Neuronal stem cell (in vitro differentiated cells): ENCODE data around the gene TEAD4.

Experiments
- DNase-seq: peaks from one replicate; pipeline ENCODE4 v3.0.0-alpha.2; 2013; ENCODE audit warnings: low spot score
- H2AFZ ChIP-seq: one replicate; pipeline ENCODE4 v1.6.1; 2013; ENCODE audit warnings: mild to moderate bottlenecking, low read length, inconsistent platforms
- H2AK5ac ChIP-seq: 2 replicates; pipeline ENCODE4 v1.6.1; 2013; ENCODE audit warnings: low read depth, mild to moderate bottlenecking, inconsistent platforms, low read length, moderate library complexity, mixed read lengths
- H2BK120ac ChIP-seq: 2 replicates; pipeline ENCODE4 v1.6.1; 2013; ENCODE audit warnings: low read depth, mild to moderate bottlenecking, inconsistent platforms, low read length, moderate library complexity, mixed read lengths
- H2BK12ac ChIP-seq: one replicate; pipeline ENCODE4 v1.6.1; 2013; ENCODE audit warnings: low read length, inconsistent platforms
- H2BK15ac ChIP-seq: 2 replicates; pipeline ENCODE4 v1.6.1; 2013; ENCODE audit warnings: mild to moderate bottlenecking, low read length, inconsistent platforms, mixed read lengths
- H2BK5ac ChIP-seq: one replicate; pipeline ENCODE4 v1.6.1; 2013; ENCODE audit warnings: inconsistent platforms, mild to moderate bottlenecking, low read length, moderate library complexity
- H3K14ac ChIP-seq: one replicate; pipeline ENCODE4 v1.6.1; 2013; ENCODE audit warnings: low read length, inconsistent platforms
- H3K18ac ChIP-seq: 2 replicates; pipeline ENCODE4 v1.6.1; 2013; ENCODE audit warnings: low read length, inconsistent platforms
- H3K23ac ChIP-seq: 2 replicates; pipeline ENCODE4 v1.6.1; 2013; ENCODE audit warnings: low read depth, mild to moderate bottlenecking, mixed read lengths, low read length, inconsistent platforms; ENCODE audit not compliant: poor library complexity
- H3K27ac ChIP-seq: replicated peaks from 3 replicates; pipeline ENCODE4 v1.5.1; 2013; ENCODE audit warnings: low read length, inconsistent platforms
- H3K27me3 ChIP-seq, 3 experiments: 2 replicates each; pipeline ENCODE4 v1.6.1; 2013; ENCODE audit warnings: low read length in 3 of 3, mild to moderate bottlenecking in 2 of 3, inconsistent platforms in 1 of 3, low read depth in 1 of 3, mixed read lengths in 1 of 3, moderate library complexity in 1 of 3; ENCODE audit not compliant: control insufficient read depth in 3 of 3, insufficient read depth in 3 of 3
- H3K36me3 ChIP-seq, 2 donors: replicated peaks in 1 of 2; 2 replicates each; pipeline ENCODE4 v1.6.1; 2013; ENCODE audit warnings: low read length in 2 of 2; ENCODE audit not compliant: control insufficient read depth in 2 of 2, insufficient read depth in 2 of 2
- H3K4ac ChIP-seq: 2 replicates; pipeline ENCODE4 v1.6.1; 2013; ENCODE audit warnings: inconsistent platforms, mild to moderate bottlenecking, low read length, moderate library complexity
- H3K4me1 ChIP-seq, 2 donors: 1 replicate in 1 of 2; 2 replicates in 1 of 2; pipeline ENCODE4 v1.6.1; 2013; ENCODE audit warnings: low read length in 2 of 2, low read depth in 1 of 2; ENCODE audit not compliant: control insufficient read depth in 2 of 2, insufficient read depth in 1 of 2
- H3K4me2 ChIP-seq: one replicate; pipeline ENCODE4 v1.6.1; 2013; ENCODE audit warnings: mild to moderate bottlenecking, low read length, inconsistent platforms; ENCODE audit not compliant: insufficient read depth, poor library complexity, severe bottlenecking
- H3K4me3 ChIP-seq, 2 donors: 2 replicates each; pipeline ENCODE4 v1.5.1; 2013; ENCODE audit warnings: low read length in 2 of 2, mild to moderate bottlenecking in 2 of 2, inconsistent platforms in 1 of 2, moderate library complexity in 1 of 2
- H3K79me1 ChIP-seq: one replicate; pipeline ENCODE4 v1.6.1; 2013; ENCODE audit warnings: low read depth, mild to moderate bottlenecking, inconsistent platforms, low read length, moderate library complexity
- H3K9ac ChIP-seq: one replicate; pipeline ENCODE4 v1.6.1; 2013; ENCODE audit warnings: mild to moderate bottlenecking, low read depth, low read length, inconsistent platforms; ENCODE audit not compliant: poor library complexity
- H3K9me3 ChIP-seq, 2 donors: replicated peaks in 1 of 2; 2 replicates each; pipeline versions ENCODE3 to v1.6.1; 2013; ENCODE audit warnings: low read length in 2 of 2, mild to moderate bottlenecking in 2 of 2, inconsistent platforms in 1 of 2, low read depth in 1 of 2, mixed read lengths in 1 of 2, moderate library complexity in 1 of 2; ENCODE audit not compliant: control insufficient read depth in 2 of 2, insufficient read depth in 1 of 2
- H4K8ac ChIP-seq: one replicate; pipeline ENCODE4 v1.6.1; 2013; ENCODE audit warnings: low read depth, mild to moderate bottlenecking, inconsistent platforms, low read length, moderate library complexity
- H4K91ac ChIP-seq: one replicate; pipeline ENCODE4 v1.6.1; 2013; ENCODE audit warnings: low read length, low read depth, mild to moderate bottlenecking, inconsistent platforms; ENCODE audit not compliant: poor library complexity
- WGBS, 2 donors: extraction: QIAGEN DNeasy Blood & Tissue Kit; methylation state at CpG; one replicate each; pipeline ENCODE4 v1.1.7; 2013; ENCODE audit warnings: missing lambda C conversion rate in 2 of 2, mixed read lengths in 1 of 2; ENCODE audit not compliant: insufficient read length in 2 of 2, insufficient replicate concordance in 1 of 2; ENCODE audit errors: extremely low coverage in 2 of 2; 5-methylcytosine and 5-hydroxymethylcytosine counted together

TEAD4 gene

GRCh38 chr12:3034067-3034750 is 75.0 kb downstream of the TEAD4 start:
- Histone ChIP-seq H3K36me3 (peaks cover 17 to 39% of the 10 kb centered on the region in 2 donors), H3K9ac (no peak overlapping the region), H2BK120ac (no peak overlapping the region), H3K4me1 (peaks cover 15 to 25% of the 10 kb centered on the region in 2 donors), H3K79me1 (no peaks in the 10 kb centered on the region), H2BK5ac (no peak overlapping the region), H3K4me2 (no peak overlapping the region), H2BK15ac (no peak overlapping the region), H3K27me3 (no peaks in the 10 kb centered on the region), H3K9me3 (no peaks in the 10 kb centered on the region), H3K23ac (no peak overlapping the region), H2BK12ac (no peak overlapping the region), H3K14ac (no peak overlapping the region), H2AK5ac (no peak overlapping the region), H4K91ac (no peak overlapping the region), H3K27ac (no peak overlapping the region), H3K4ac (no peak overlapping the region), H3K4me3 (no peak overlapping the region), H2AFZ (peak overlapping the region; percentile 46), H3K18ac (no peak overlapping the region), H4K8ac (no peak overlapping the region)
- WGBS, 2 donors, result no CpG with 5 or more reads among the region's 10 CpGs
- DNase-seq, result peak; percentile 54

GRCh38 chr12:3035171-3035570 is 76.0 kb downstream of the TEAD4 start:
- no peak overlapping the region for H4K91ac ChIP-seq
- H3K4ac ChIP-seq, result no peak overlapping the region
- WGBS, 2 donors, result no CpG with 5 or more reads among the region's 5 CpGs
- H3K27ac ChIP-seq, result no peak overlapping the region
- no peak overlapping the region for H3K9ac ChIP-seq
- no peak overlapping the region for H4K8ac ChIP-seq
- H3K4me1 ChIP-seq, result peaks cover 15 to 25% of the 10 kb centered on the region in 2 donors
- no peak overlapping the region for H3K4me3 ChIP-seq
- no peak overlapping the region for H2AK5ac ChIP-seq
- H2BK12ac ChIP-seq, result no peak overlapping the region
- no peak overlapping the region for H2BK120ac ChIP-seq
- DNase-seq, result no peak
- peak overlapping the region; percentile 18 for H3K23ac ChIP-seq
- no peak overlapping the region for H3K4me2 ChIP-seq
- no peak overlapping the region for H2BK5ac ChIP-seq
- no peak overlapping the region for H2AFZ ChIP-seq
- H2BK15ac ChIP-seq, result no peak overlapping the region
- no peak overlapping the region for H3K18ac ChIP-seq
- no peaks in the 10 kb centered on the region for H3K9me3 ChIP-seq
- H3K36me3 ChIP-seq, result peaks cover 19 to 40% of the 10 kb centered on the region in 2 donors
- no peak overlapping the region for H3K14ac ChIP-seq
- H3K79me1 ChIP-seq, result no peaks in the 10 kb centered on the region
- H3K27me3 ChIP-seq, result no peaks in the 10 kb centered on the region

GRCh38 chr12:3035815-3036702 is 76.9 kb downstream of the TEAD4 start:
- Histone ChIP-seq H2AFZ (no peak overlapping the region), H2AK5ac (no peak overlapping the region), H3K9me3 (no peaks in the 10 kb centered on the region), H3K4me3 (no peak overlapping the region), H2BK5ac (no peak overlapping the region), H3K27me3 (no peaks in the 10 kb centered on the region), H3K4ac (no peak overlapping the region), H4K8ac (no peak overlapping the region), H3K18ac (no peak overlapping the region), H3K4me2 (no peak overlapping the region), H2BK15ac (no peak overlapping the region), H3K14ac (no peak overlapping the region), H4K91ac (no peak overlapping the region), H2BK120ac (no peak overlapping the region), H3K9ac (peak overlapping the region; percentile 75), H3K4me1 (peaks cover 15 to 25% of the 10 kb centered on the region in 2 donors), H3K27ac (peak overlapping the region; percentile 2), H3K79me1 (no peaks in the 10 kb centered on the region), H3K23ac (no peak overlapping the region), H2BK12ac (no peak overlapping the region), H3K36me3 (peaks cover 27 to 41% of the 10 kb centered on the region in 2 donors)
- no CpG with 5 or more reads among the region's 16 CpGs for WGBS, 2 donors
- no peak for DNase-seq
